ENCODE results near the gene CRACR2A.

CRACR2A gene

GRCh38 chr12:3594966-3595365 is 157.9 kb downstream of the CRACR2A start:
- DNase-seq: no peak

GRCh38 chr12:3593906-3594483 is 158.9 kb downstream of the CRACR2A start:
- DNase-seq: no peak

GRCh38 chr12:3592856-3593625 is 159.9 kb downstream of the CRACR2A start:
- no peak for DNase-seq

GRCh38 chr12:3589745-3590144 is 163.2 kb downstream of the CRACR2A start:
- no peak for DNase-seq

GRCh38 chr12:3587402-3588013 is 165.4 kb downstream of the CRACR2A start:
- no peak for DNase-seq

GRCh38 chr12:3583656-3584334 is 169.1 kb downstream of the CRACR2A start:
- DNase-seq: no peak

- DNase-seq: no peak
Observed at GRCh38 chr12:3580094-3580749, 172.7 kb downstream of the CRACR2A start.

- no peak for DNase-seq
Observed at GRCh38 chr12:3579446-3580093, 173.3 kb downstream of the CRACR2A start.

- DNase-seq: no peak
Observed at GRCh38 chr12:3578557-3578956, 174.4 kb downstream of the CRACR2A start.

- DNase-seq: no peak
Observed at GRCh38 chr12:3576891-3577290, 176.0 kb downstream of the CRACR2A start.

- DNase-seq: no peak
Observed at GRCh38 chr12:3574986-3575385, 177.9 kb downstream of the CRACR2A start.

GRCh38 chr12:3572560-3572959 is 180.3 kb downstream of the CRACR2A start:
- DNase-seq: no peak

- DNase-seq: no peak
Observed at GRCh38 chr12:3571724-3572123, 181.2 kb downstream of the CRACR2A start.

GRCh38 chr12:3571323-3571722 is 181.6 kb downstream of the CRACR2A start:
- DNase-seq: no peak

GRCh38 chr12:3568695-3569094 is 184.2 kb downstream of the CRACR2A start:
- DNase-seq: no peak

GRCh38 chr12:3565985-3566384 is 186.9 kb downstream of the CRACR2A start:
- no peak for DNase-seq

All from inflammatory macrophage (primary cell).